ENCODE data around the gene PHC3.

PHC3 gene

GRCh38 chr3:170064108-170064507 lies 117.4 kb downstream of the PHC3 start:
- no peak for DNase-seq

DNA sequence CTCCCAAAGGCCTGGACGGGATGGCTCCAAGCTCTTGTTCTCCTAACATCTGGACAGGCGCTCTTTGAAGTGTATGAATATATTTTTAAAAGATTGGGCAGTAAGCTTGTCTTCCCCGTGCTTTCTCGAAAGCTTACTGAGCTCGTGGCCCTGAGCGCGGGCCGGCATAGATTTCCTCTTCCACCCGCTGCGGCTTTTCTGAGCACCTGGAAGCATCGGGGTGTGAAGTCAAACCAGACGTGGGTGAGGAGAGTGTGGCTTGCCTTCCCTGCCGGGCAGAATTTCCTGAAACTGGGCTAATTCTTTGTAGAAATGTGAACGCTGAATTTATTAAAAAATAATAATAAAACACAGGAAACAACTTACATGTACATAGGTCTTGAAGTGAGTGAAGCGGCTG lies 117.8 kb downstream of the PHC3 start:
- no peak for DNase-seq

- no peak for DNase-seq
Observed at GRCh38 chr3:170062769-170063168, 118.8 kb downstream of the PHC3 start.

- DNase-seq = no peak
Observed at GRCh38 chr3:170062068-170062467, 119.5 kb downstream of the PHC3 start.

DNA sequence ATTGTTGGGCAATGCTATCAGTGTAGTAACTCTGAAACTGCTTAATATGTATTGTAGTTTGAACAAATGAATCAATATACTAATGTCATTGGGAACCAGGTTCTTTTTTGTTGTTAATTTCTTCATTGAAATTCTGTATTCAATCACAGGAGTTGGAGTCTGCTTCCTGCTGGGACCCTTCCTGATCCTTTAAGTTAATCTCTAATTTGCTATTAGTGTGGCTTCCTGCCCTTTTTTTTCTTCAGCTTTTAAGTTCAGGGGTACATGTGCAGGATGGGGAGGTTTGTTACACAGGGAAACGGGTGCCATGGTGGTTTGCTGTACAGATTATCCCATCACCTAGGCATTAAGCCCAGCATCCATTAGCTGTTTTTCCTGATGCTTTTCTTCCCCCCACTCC lies 122.1 kb downstream of the PHC3 start:
- no peak for DNase-seq

GRCh38 chr3:170058127-170058526 lies 123.4 kb downstream of the PHC3 start:
- DNase-seq = no peak

GRCh38 chr3:170057550-170057949 lies 124.0 kb downstream of the PHC3 start:
- DNase-seq = no peak

- no peak for DNase-seq
Observed at GRCh38 chr3:170056710-170057454, 124.7 kb downstream of the PHC3 start.

GRCh38 chr3:170055209-170055608 lies 126.3 kb downstream of the PHC3 start:
- no peak for DNase-seq

GRCh38 chr3:170054204-170054603 lies 127.3 kb downstream of the PHC3 start:
- no peak for DNase-seq

DNA sequence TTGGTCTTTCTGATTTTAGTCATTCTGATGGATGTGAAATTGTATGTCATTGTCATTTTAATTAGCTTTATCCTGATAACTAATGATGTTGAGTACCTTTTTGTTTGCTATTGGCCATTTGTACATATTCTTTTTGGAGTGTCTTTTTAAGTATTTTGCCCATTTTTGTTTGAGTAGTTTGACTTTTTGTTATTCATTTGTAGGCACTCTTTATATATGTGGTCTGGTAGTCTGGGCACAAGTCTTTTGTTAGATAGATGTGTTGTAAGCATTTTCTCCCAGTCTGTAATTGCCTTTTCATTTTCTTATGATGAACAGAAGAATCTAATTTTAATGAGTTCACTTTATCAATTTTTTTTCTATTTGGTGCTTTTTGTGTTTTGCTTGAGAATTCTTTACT lies 129.1 kb downstream of the PHC3 start:
- DNase-seq = no peak

DNA sequence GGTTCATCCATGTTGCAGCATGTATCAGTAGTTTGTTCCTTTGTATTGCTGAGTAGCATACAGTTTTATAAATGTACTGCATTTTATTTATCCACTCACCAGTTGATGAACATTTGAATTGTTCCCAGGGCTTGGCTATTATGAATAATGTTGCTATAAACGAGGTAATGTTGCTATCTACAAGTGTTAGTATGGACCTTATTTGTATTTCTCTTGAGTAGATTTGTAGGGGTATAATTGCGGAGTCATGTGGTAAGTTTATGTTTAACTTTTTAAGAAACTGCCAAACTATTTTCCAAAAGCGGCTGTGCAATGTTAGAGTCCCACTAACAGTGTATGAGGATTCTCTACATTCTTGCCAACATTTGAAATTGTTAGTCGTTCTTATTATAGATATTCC lies 130.8 kb downstream of the PHC3 start:
- no peak for DNase-seq

DNA sequence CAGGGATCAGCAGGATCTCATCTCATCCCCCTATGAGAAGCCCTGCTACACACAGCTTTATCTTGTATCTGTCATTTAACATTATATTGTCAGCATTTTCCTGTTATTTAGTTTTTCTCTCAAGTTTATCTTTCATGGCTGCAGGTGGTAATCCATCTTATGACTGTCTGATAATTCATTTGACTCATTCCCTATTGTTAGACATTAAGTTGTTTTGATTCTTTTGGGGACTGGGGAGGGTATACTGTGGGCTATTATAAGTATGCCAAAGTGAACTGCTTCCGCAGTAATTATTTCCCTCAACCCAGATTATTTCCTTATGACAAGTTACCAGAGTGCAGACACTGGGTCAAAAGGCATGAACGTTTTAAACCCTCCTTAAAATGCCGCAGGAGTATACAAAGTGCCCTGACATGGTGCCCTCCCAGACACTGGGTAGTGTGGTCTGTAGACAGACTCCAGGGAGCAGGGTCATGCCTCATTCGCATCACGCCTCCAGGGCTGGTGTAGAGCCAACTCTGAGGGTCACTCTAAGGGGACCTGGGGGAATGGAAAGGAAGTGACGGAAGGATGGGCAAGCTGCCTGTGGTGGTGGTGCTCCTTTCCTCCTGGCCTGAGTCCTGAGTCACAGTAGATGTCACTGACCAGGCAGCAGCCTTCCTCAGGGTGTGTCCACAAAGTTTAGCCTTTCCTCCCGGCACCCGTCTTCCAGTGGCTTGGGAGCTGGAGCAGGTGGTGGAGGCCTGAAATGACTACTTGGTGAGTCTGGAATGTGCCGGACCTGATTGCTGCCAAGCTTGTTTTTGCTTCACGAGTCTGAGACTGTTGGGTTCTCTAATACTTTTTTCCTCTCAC lies 132.2 kb downstream of the PHC3 start:
- no peak for DNase-seq

DNA sequence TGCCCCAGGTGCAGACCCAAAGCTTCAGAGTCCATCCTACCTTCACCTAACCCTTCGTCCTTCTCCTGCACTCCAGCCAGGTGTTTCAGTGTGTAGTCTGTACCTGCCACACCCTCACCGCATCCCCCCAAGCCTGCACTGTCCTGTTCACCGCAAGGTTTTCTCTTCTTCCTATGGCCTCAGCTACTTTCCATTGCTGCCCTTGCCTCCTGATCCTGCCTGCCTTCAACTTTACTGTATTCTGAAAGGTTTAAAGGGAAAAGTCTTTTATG lies 134.5 kb downstream of the PHC3 start:
- DNase-seq = no peak

DNA sequence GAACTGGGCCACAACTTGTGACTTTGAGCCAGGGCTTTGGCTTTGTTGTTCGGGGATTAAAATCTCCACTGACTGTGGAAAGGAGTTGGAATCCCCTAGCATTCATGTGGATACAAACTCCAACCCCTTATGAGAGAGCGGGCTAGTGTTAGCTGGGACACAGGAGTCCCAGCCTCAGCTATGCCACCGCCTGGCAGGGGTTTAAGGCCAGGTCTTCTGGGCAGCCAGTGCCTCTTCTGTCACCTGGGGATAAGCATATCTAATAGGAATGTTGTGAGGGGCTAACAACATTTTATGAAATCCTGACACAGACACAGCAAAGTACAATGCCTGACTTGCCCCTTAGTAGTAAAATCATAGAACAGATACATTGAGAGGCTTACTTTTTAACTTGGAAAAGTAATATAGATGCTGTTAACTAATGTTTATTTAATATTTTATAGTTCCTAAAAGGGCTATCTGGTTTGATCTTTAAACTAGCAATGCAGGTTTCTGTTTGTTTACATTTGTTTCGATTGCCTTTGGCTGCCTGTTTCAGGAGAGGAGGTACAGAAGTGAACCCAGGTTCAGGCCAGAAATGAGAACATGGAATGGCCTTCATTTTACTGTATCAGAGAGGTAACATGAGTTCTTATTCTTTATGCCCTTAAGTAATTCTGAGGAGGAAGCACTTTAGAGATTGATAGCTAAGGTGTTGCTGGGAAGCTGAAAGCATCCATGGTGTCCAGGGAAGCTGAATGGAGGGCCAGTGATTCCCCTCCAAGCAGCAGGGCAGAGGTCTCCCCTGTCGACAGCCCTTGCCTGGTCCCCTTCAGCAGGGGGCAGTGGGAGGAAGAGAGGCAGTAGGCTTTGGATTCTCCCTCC lies 135.0 kb downstream of the PHC3 start:
- DNase-seq = no peak

DNA sequence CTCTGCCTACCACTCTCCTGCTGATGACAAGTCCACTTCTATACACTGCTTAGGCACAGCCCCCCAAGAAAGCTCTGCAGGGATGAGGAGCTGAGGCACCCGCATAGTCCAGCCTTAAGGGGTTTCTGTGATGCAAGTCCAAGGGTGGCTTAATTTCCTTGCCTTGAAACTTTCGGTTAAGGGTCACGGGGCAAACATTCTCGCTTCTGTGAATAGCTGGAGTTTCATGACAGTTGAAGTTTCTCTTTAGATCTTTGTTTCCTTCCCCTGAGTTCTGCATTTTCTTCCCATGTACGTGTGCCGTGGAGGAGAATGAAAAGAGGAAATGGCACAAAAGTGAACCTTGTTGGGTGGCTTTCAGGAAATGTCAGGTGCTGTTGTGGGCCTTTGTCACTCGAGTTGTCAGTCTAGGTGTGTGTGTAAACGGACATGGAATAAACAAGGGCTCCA lies 136.7 kb downstream of the PHC3 start:
- DNase-seq = no peak

- no peak for DNase-seq
Observed at GRCh38 chr3:170044271-170044670, 137.3 kb downstream of the PHC3 start.

DNA sequence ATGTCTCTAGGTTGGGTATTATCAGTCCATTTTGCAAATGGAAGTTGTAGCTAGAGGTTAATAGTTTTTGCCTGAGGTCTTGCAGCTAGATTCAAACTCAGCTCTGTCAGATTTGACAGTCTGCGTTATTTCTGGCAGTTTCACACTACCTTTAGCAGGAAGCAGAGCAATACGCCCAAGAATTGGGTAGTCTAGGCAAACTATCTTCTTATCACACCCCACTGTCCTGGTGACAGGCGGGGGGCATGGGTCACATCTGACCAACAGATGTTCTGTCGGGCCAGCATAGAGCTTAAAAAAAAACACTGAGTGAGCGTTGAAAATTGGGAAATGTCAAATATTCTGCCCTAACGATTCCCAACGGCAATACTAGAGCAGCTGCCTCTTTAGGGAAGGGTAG lies 138.0 kb downstream of the PHC3 start:
- DNase-seq = no peak

DNA sequence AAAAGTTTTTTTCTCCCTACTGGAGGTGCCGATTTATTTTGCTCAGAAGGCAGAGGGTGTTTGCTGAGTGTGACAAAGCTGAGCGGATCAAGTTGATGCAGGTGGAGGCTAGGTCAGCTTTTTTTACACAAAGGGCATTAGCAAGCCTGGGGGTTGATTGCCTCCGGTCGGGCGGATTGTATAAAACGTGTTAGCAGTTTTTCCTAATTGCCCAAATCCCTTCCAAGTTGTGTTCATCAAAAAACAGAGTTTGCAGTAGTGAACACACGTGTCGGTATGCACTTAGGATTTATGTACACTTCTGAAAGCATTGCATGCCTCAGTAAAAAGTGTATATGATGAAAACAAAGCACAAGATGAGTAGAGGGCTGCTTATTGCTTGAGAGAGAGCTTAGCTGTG lies 141.1 kb downstream of the PHC3 start:
- DNase-seq = no peak

- DNase-seq = peak; percentile 22
Observed at GRCh38 chr3:170038434-170039110, 143.0 kb downstream of the PHC3 start.
